GM19043 (cell line): ENCODE measurements around the gene GYG1.
A peak's percentile ranks its signal among the peaks of the same experiment; 100 is the strongest.

Experiments
- ATAC-seq: cut with Tn5 transposase; IDR thresholded peaks from one replicate; pipeline ENCODE4 v1.9.1; 2021; ENCODE audit warnings: low read depth; ENCODE audit not compliant: unreplicated experiment

Gene GYG1

GRCh38 chr3:148991219-148992026, at the start of gene GYG1:
Gene GYG1, plus strand, starts transcription at chr3:148991540. Its CDS starts 101 bp downstream, at chr3:148991641.
- ATAC-seq = peak; percentile 77

GRCh38 chr3:148943506-148944205, 47.7 kb upstream of the GYG1 start:
- peak; percentile 99 for ATAC-seq

GRCh38 chr3:148945116-148945515, 46.2 kb upstream of the GYG1 start:
- ATAC-seq = no peak

GRCh38 chr3:148948913-148949657, 42.3 kb upstream of the GYG1 start:
- no peak for ATAC-seq

GRCh38 chr3:148950806-148951205, 40.5 kb upstream of the GYG1 start:
- no peak for ATAC-seq

- no peak for ATAC-seq
These were observed 39.6 kb upstream of the GYG1 start for GRCh38 chr3:148951599-148952361.

- no peak for ATAC-seq
These were observed 38.2 kb upstream of the GYG1 start for GRCh38 chr3:148953094-148953493.

- ATAC-seq = no peak
These were observed 36.4 kb upstream of the GYG1 start for GRCh38 chr3:148954981-148955380.

- ATAC-seq = no peak
These were observed 35.6 kb upstream of the GYG1 start for GRCh38 chr3:148955544-148956346.

- peak; percentile 66 for ATAC-seq
These were observed 33.8 kb upstream of the GYG1 start for GRCh38 chr3:148957586-148957985.

- no peak for ATAC-seq
These were observed 32.6 kb upstream of the GYG1 start for GRCh38 chr3:148958696-148959095.

GRCh38 chr3:148962513-148962912, 28.8 kb upstream of the GYG1 start:
- no peak for ATAC-seq

- ATAC-seq = no peak
These were observed 26.5 kb upstream of the GYG1 start for GRCh38 chr3:148964809-148965208.

GRCh38 chr3:148968321-148968720, 23.0 kb upstream of the GYG1 start:
- no peak for ATAC-seq

GRCh38 chr3:148970271-148970670, 21.1 kb upstream of the GYG1 start:
- no peak for ATAC-seq

- ATAC-seq = no peak
These were observed 19.8 kb upstream of the GYG1 start for GRCh38 chr3:148971401-148972163.

GRCh38 chr3:148974726-148975125, 16.6 kb upstream of the GYG1 start:
- no peak for ATAC-seq

GRCh38 chr3:148975248-148975647, 16.1 kb upstream of the GYG1 start:
- ATAC-seq = no peak

- ATAC-seq = no peak
These were observed 15.6 kb upstream of the GYG1 start for GRCh38 chr3:148975696-148976095.
